ENCODE results near the gene UBE3B.

UBE3B gene

GRCh38 chr12:109544955-109545531 is 67.6 kb downstream of the UBE3B start:
- ATAC-seq, result peak; percentile 43
- no peak for TF ChIP-seq ZNF565 (CRISPR knock-in tag; conservative IDR thresholded peaks at IDR 0.05; ENCODE audit: low read depth)
- no peak for TF ChIP-seq POU6F1 (CRISPR knock-in tag; IDR thresholded peaks at IDR 0.05; ENCODE audit: borderline replicate concordance, low read depth)
- TF ChIP-seq SNAI2 (CRISPR knock-in tag; IDR thresholded peaks at IDR 0.05), result no peak
- no peak for TF ChIP-seq CSRNP3 (CRISPR knock-in tag; IDR thresholded peaks at IDR 0.05)
- no peak for TF ChIP-seq TSHZ2 (CRISPR knock-in tag; IDR thresholded peaks at IDR 0.05)
- TF ChIP-seq BACH2 (CRISPR knock-in tag; IDR thresholded peaks at IDR 0.05; ENCODE audit: borderline replicate concordance), result no peak
- no peak for TF ChIP-seq ISL1 (CRISPR knock-in tag; IDR thresholded peaks at IDR 0.05)
- no peak for TF ChIP-seq GLIS3 (CRISPR knock-in tag; IDR thresholded peaks at IDR 0.05)
- no peak for TF ChIP-seq ZC3H10 (CRISPR knock-in tag; IDR thresholded peaks at IDR 0.05)
- no peak for TF ChIP-seq ZNF8 (CRISPR knock-in tag; IDR thresholded peaks at IDR 0.05)
- TF ChIP-seq CREB5 (CRISPR knock-in tag; IDR thresholded peaks at IDR 0.05; ENCODE audit: low read depth), result no peak
- TF ChIP-seq RARB (CRISPR knock-in tag; IDR thresholded peaks at IDR 0.05), result no peak
- no peak for TF ChIP-seq ESRRG (CRISPR knock-in tag; IDR thresholded peaks at IDR 0.05)
- no peak for TF ChIP-seq ZFP3 (CRISPR knock-in tag; IDR thresholded peaks at IDR 0.05)
- no peak for TF ChIP-seq PATZ1 (CRISPR knock-in tag; IDR thresholded peaks at IDR 0.05; ENCODE audit: borderline replicate concordance)
- no peak for TF ChIP-seq CSDC2 (CRISPR knock-in tag; IDR thresholded peaks at IDR 0.05)
- no peak for TF ChIP-seq ZFP30 (CRISPR knock-in tag; IDR thresholded peaks at IDR 0.05)

GRCh38 chr12:109545826-109546225 is 68.4 kb downstream of the UBE3B start:
- ATAC-seq, result no peak
- TF ChIP-seq POU6F1 (CRISPR knock-in tag; IDR thresholded peaks at IDR 0.05; ENCODE audit: borderline replicate concordance, low read depth) (no peak), ZFP3 (CRISPR knock-in tag; IDR thresholded peaks at IDR 0.05) (no peak), CREB5 (CRISPR knock-in tag; IDR thresholded peaks at IDR 0.05; ENCODE audit: low read depth) (no peak), CSDC2 (CRISPR knock-in tag; IDR thresholded peaks at IDR 0.05) (no peak), ESRRG (CRISPR knock-in tag; IDR thresholded peaks at IDR 0.05) (no peak), OSR1 (CRISPR knock-in tag; IDR thresholded peaks at IDR 0.05) (no peak), CSRNP3 (CRISPR knock-in tag; IDR thresholded peaks at IDR 0.05) (no peak), TSHZ2 (CRISPR knock-in tag; IDR thresholded peaks at IDR 0.05) (no peak), ARNTL (CRISPR knock-in tag; IDR thresholded peaks at IDR 0.05; ENCODE audit: borderline replicate concordance, low read depth) (no peak), SNAI2 (CRISPR knock-in tag; IDR thresholded peaks at IDR 0.05) (no peak), RARB (CRISPR knock-in tag; IDR thresholded peaks at IDR 0.05) (no peak), TCF4 (CRISPR knock-in tag; IDR thresholded peaks at IDR 0.05; ENCODE audit: borderline replicate concordance) (no peak), ZNF8 (CRISPR knock-in tag; IDR thresholded peaks at IDR 0.05) (no peak), ISL1 (CRISPR knock-in tag; IDR thresholded peaks at IDR 0.05) (no peak), ZNF70 (CRISPR knock-in tag; IDR thresholded peaks at IDR 0.05) (no peak), ZC3H10 (CRISPR knock-in tag; IDR thresholded peaks at IDR 0.05) (no peak), ZNF565 (CRISPR knock-in tag; conservative IDR thresholded peaks at IDR 0.05; ENCODE audit: low read depth) (no peak)

All from SK-N-SH treated with all-trans-retinoic acid at 6 μM for 48 hours (cell line).